Measurements from ENCODE around the gene METRNL. TPM values are rescaled to one million over a fixed set of nuclear protein-coding genes. Genes with fewer than 3 reads are reported as not detected.

The METRNL gene
- total RNA-seq, 1 experiment from 2014 or later = 21.0 TPM

GRCh38 chr17:83080858-83081683 lies 1.7 kb downstream of the METRNL start:
- 0 out of 2 replicates have a peak, but pooled peaks have one; percentile 7 for ATAC-seq
- peaks cover 5% of the 10 kb centered on the region; the same call in 1 of the 2 replicates for H3K36me3 ChIP-seq (ENCODE audit: control insufficient read depth, insufficient read depth, low read length)
- TF ChIP-seq POLR2AphosphoS5 (IDR thresholded peaks at IDR 0.05; ENCODE audit: low read depth, low read length) = no peak
- TF ChIP-seq TCF7L2 (IDR thresholded peaks at IDR 0.05; ENCODE audit: low read depth, low read length) = no peak
- no peak for TF ChIP-seq REST (IDR thresholded peaks at IDR 0.05; ENCODE audit: insufficient read depth in 1 of 2, low read depth in 2 of 2, low read length in 1 of 2)
- TF ChIP-seq SIN3A (IDR thresholded peaks at IDR 0.05; ENCODE audit: borderline replicate concordance, insufficient read depth, low read depth, low read length) = no peak
- TF ChIP-seq CTCF (IDR thresholded peaks at IDR 0.05) = no peak
- no peaks in the 10 kb centered on the region for H3K9me3 ChIP-seq (ENCODE audit: control insufficient read depth, insufficient read depth, low read depth, low read length)
- in situ Hi-C loops (cut with HindIII; ENCODE audit: low pct_unique_long_range_greater_than_20kb, low sequenced_read_pairs) (no loop called here), intact Hi-C loops (cut with micrococcal nuclease; ENCODE audit: unreplicated experiment) (no loop called here)
- ChIA-PET CTCF (no interaction called here), POLR2A (no interaction called here)
- no peak overlapping the region for H3K27ac ChIP-seq (ENCODE audit: low read length)
- DNase-seq (ENCODE audit: low read depth, low spot score) = no peak
- peaks cover 16% of the 10 kb centered on the region for H3K4me1 ChIP-seq (ENCODE audit: control insufficient read depth, insufficient read depth, low read length)
- peak overlapping the region; percentile 41 to 61 for H3K4me3 ChIP-seq (ENCODE audit: low read depth in 2 of 2, low read length in 2 of 2)
- no peaks in the 10 kb centered on the region for H3K27me3 ChIP-seq (ENCODE audit: control insufficient read depth, insufficient read depth, low read length)
- BruUV-seq (replicated peaks) = no TSS peak

GRCh38 chr17:83081684-83082201 lies 2.3 kb downstream of the METRNL start:
- Histone ChIP-seq H3K27me3 (ENCODE audit: control insufficient read depth, insufficient read depth, low read length) (no peaks in the 10 kb centered on the region), H3K4me3 (ENCODE audit: low read depth in 2 of 2, low read length in 2 of 2) (peak overlapping the region in 1 of 2 experiments; percentile 61; a peak in 2 of 4 replicates), H3K27ac (ENCODE audit: low read length) (no peak overlapping the region), H3K4me1 (ENCODE audit: control insufficient read depth, insufficient read depth, low read length) (peaks cover 16% of the 10 kb centered on the region), H3K36me3 (ENCODE audit: control insufficient read depth, insufficient read depth, low read length) (peaks cover 5% of the 10 kb centered on the region; the same call in 1 of the 2 replicates), H3K9me3 (ENCODE audit: control insufficient read depth, insufficient read depth, low read depth, low read length) (no peaks in the 10 kb centered on the region)
- TF ChIP-seq TCF7L2 (IDR thresholded peaks at IDR 0.05; ENCODE audit: low read depth, low read length) (no peak), POLR2AphosphoS5 (IDR thresholded peaks at IDR 0.05; ENCODE audit: low read depth, low read length) (no peak)
- CTCF ChIA-PET = no interaction called here
- POLR2A ChIA-PET = no interaction called here
- intact Hi-C loops (cut with micrococcal nuclease; ENCODE audit: unreplicated experiment) = no loop called here
- DNase-seq (ENCODE audit: low read depth, low spot score) (no peak), ATAC-seq (no peak)
- BruUV-seq (replicated peaks) = no TSS peak
- in situ Hi-C loops (cut with HindIII; ENCODE audit: low pct_unique_long_range_greater_than_20kb, low sequenced_read_pairs) = no loop called here

- ATAC-seq = no peak
- intact Hi-C loops (cut with micrococcal nuclease; ENCODE audit: unreplicated experiment) = no loop called here
- POLR2A ChIA-PET = no interaction called here
- no peaks in the 10 kb centered on the region for H3K9me3 ChIP-seq (ENCODE audit: control insufficient read depth, insufficient read depth, low read depth, low read length)
- CTCF ChIA-PET = no interaction called here
- in situ Hi-C loops (cut with HindIII; ENCODE audit: low pct_unique_long_range_greater_than_20kb, low sequenced_read_pairs) = no loop called here
- H3K27me3 ChIP-seq (ENCODE audit: control insufficient read depth, insufficient read depth, low read length) = no peaks in the 10 kb centered on the region
- no TSS peak for BruUV-seq (replicated peaks)
- DNase-seq (ENCODE audit: low read depth, low spot score) = no peak
- peaks cover 5% of the 10 kb centered on the region; the same call in 1 of the 2 replicates for H3K36me3 ChIP-seq (ENCODE audit: control insufficient read depth, insufficient read depth, low read length)
- H3K27ac ChIP-seq (ENCODE audit: low read length) = no peak overlapping the region
- H3K4me1 ChIP-seq (ENCODE audit: control insufficient read depth, insufficient read depth, low read length) = peaks cover 16% of the 10 kb centered on the region
- TF ChIP-seq TCF7L2 (IDR thresholded peaks at IDR 0.05; ENCODE audit: low read depth, low read length) = no peak
- no peak for TF ChIP-seq SIN3A (IDR thresholded peaks at IDR 0.05; ENCODE audit: borderline replicate concordance, insufficient read depth, low read depth, low read length)
- no peak for TF ChIP-seq REST (IDR thresholded peaks at IDR 0.05; ENCODE audit: insufficient read depth in 1 of 2, low read depth in 2 of 2, low read length in 1 of 2)
- TF ChIP-seq POLR2AphosphoS5 (IDR thresholded peaks at IDR 0.05; ENCODE audit: low read depth, low read length) = no peak
- H3K4me3 ChIP-seq (ENCODE audit: low read depth in 2 of 2, low read length in 2 of 2) = no peak overlapping the region
Observed at GRCh38 chr17:83082424-83082823, 3.0 kb downstream of the METRNL start.

Data from Panc1 (cell line).